Astrocyte (in vitro differentiated cells and primary cell): ENCODE data around the gene GSE1.

Experiments
- EZH2 ChIP-seq: IDR thresholded peaks from 2 replicates; pipeline ENCODE4 v1.6.1; 2012; ENCODE audit warnings: mild to moderate bottlenecking, low read length, inconsistent platforms; ENCODE audit not compliant: insufficient read depth
- TF ChIP-seq, protein P1 (sequence below): IDR thresholded peaks from 2 replicates; pipeline ENCODE4 v1.5.1; 2011; ENCODE audit warnings: low read depth, mild to moderate bottlenecking, inconsistent platforms, low read length, moderate library complexity; ENCODE audit not compliant: insufficient read depth

DNA sequence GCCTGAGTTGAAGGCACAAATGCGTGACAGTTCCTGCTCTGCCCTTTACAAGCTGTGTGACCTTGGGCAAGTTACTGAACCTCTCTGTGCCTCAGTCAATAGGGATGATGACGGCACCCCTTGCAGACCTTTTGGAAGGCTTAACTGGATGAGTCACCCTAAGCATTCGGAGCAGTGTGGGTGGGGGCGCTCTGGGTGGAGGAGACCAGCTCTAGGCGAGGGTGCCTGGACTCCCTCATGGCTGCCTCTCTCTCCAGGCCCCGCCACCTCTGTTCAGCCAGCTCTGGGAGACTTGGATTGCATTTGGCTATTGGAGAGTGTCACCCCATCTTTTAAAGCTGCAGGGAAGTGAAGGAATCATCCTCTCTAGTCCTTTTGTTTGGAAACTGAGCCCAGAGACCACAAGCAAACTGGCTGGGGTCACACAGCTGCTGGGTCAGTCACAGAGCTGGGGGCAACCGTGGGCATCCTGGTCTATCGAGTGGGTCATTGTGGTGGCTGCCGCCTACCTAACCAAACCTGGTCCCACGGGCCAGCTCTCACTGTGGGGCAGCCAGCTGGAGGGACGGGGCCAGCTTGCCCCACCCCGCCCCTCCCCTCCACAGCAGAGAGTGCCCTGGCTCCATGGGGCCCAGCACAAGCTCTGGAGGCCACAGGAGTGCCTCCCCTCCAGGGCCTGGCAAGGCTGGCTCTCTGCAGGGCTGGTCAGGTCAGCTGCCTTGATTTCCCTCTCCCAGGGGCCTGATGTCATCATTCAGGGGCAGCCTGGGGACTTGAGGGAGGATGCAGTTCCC lies 20.2 kb upstream of the GSE1 start:
- TF ChIP-seq, protein P1, sequence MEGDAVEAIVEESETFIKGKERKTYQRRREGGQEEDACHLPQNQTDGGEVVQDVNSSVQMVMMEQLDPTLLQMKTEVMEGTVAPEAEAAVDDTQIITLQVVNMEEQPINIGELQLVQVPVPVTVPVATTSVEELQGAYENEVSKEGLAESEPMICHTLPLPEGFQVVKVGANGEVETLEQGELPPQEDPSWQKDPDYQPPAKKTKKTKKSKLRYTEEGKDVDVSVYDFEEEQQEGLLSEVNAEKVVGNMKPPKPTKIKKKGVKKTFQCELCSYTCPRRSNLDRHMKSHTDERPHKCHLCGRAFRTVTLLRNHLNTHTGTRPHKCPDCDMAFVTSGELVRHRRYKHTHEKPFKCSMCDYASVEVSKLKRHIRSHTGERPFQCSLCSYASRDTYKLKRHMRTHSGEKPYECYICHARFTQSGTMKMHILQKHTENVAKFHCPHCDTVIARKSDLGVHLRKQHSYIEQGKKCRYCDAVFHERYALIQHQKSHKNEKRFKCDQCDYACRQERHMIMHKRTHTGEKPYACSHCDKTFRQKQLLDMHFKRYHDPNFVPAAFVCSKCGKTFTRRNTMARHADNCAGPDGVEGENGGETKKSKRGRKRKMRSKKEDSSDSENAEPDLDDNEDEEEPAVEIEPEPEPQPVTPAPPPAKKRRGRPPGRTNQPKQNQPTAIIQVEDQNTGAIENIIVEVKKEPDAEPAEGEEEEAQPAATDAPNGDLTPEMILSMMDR = no peak
- no peak for TF ChIP-seq EZH2
